Tibial nerve (tissue), 4 donors: Measurements from ENCODE around the gene EFCAB6.

Source experiments
- CTCF ChIP-seq, 5 experiments: fragments of 200-600 bp in 3 of 5; fragments of 450-650 bp in 2 of 5; sonication (generic) in 3 of 5; IDR thresholded peaks; one replicate each; pipeline ENCODE4 v1.5.1; 2016 to 2019; ENCODE audit warnings: antibody characterized with exemption in 5 of 5, mild to moderate bottlenecking in 3 of 5, moderate library complexity in 2 of 5
- EP300 ChIP-seq, 2 donors: sonication (generic); formaldehyde crosslinking; IDR thresholded peaks; one replicate each; pipeline ENCODE4 v1.6.1; 2017; ENCODE audit warnings: antibody characterized with exemption in 2 of 2, mild to moderate bottlenecking in 1 of 2
- POLR2A ChIP-seq, 2 donors: fragments of 450-650 bp; IDR thresholded peaks; one replicate each; pipeline ENCODE4 v1.6.1; 2017; ENCODE audit warnings: antibody characterized with exemption in 2 of 2, mild to moderate bottlenecking in 2 of 2, moderate library complexity in 2 of 2

- TF ChIP-seq CTCF (IDR thresholded peaks at IDR 0.05) (no peak), POLR2A (IDR thresholded peaks at IDR 0.05) (no peak), EP300 (IDR thresholded peaks at IDR 0.05) (no peak)
These were observed 23.1 kb upstream of the EFCAB6 start for GRCh38 chr22:43835166-43835565.
